Cerebellar nuclear complex (tissue), 1 donor: ENCODE data around the gene AFF3.

Experiments
- DNase-seq, 2 experiments: peaks; one replicate each; lab custom pipeline; 2025; lab: John Stamatoyannopoulos, UW

The AFF3 gene

GRCh38 chr2:99700482-99701398 lies 441.6 kb downstream of the AFF3 start:
- DNase-seq = no peak

DNA sequence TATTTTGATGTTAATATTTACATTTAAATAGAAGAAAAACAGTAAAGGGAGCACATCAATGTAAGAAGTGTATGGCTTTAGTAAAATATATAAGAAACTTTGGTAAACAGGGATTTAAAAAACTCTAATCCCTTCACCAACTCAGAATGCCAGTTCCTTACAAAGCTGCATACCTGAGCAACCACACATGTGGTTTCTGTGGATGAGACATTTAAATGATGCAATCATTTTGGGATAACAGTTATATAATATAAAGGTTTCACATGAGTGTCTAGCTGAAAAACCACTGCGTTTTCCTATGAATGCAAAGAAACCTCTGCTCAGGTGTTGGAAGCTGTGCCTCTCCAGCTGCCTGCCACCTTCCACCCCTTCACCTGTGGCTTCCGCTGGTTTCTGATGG lies 443.5 kb downstream of the AFF3 start:
- no peak for DNase-seq

- no peak for DNase-seq
Observed at GRCh38 chr2:99697811-99698568, 444.4 kb downstream of the AFF3 start.

- no peak for DNase-seq
Observed at GRCh38 chr2:99695944-99696253, 446.5 kb downstream of the AFF3 start.

DNA sequence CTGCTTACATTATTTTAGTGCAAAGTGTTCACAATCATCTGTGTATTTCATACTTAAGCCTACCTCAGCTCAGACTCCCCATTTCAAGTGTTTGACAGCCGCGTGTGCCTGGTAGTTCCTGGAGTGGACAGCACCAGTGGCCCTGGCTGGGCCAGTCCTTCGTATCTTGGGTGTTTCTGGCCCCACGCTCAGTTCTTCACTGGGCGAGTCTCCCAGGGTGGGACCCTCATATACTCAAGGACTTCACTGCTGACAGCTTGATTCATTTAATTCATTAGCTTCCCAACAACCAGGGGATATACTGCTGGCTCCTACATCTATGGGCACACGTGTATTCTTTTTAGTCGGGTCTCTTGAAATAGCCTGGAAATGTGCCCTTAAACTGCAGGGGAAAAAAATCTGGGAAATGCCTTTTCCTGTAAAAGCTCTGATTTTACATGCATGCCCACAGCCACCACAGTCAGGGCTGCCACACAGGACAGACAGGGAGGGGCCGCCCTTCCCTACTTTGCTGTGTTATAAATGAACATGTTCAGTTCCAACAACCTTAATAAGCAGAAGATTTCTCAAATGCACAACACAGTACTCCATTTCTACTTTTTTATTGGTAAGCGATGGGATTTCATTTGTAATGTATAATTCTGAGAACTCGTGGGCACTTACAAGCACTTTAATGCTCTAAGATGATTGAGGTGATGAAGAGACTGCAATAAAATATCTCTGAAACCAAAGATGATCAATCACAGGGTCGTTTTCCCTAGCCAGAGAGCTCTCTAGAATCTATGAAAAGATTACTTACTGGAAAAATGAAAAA lies 447.1 kb downstream of the AFF3 start:
- no peak for DNase-seq

DNA sequence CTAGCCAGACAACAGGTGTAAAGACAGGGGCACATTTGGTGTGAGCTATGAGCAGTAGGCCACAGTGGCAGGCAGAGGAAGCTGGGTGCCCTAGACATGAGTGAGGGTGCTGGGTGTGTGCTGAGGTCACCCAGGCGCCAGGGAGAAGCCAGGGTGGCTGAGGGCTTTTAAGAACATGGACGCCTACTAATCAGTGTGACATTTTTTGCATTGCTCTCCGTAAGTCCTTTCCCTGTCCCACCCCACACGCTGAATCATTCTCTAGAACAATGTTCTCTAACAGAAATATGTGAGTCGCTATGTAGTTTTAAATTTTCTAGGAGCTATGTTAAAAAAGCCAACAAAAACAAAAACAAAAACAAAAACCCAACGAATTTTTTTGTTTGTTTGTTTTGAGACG lies 448.1 kb downstream of the AFF3 start:
- no peak for DNase-seq

DNA sequence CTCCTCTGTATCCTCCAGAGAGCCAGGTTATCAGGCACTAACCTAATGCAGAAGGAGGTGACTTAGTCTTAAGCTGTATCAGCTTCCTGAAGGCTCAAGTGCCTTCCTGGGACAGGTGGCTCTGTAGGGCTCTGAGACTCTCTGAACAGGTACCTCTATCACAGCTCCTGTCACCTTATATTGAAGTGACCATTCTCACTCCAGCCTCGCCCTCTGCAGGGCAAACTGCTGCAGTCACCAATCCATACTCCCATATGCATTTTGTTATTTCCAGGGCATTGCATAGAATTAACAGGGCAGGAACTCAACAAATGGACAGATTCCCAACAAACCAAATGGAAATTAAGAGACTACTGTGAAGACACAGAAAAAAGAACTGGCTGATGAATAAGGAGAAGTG lies 449.6 kb downstream of the AFF3 start:
- no peak for DNase-seq

- DNase-seq = no peak
Observed at GRCh38 chr2:99691926-99692325, 450.5 kb downstream of the AFF3 start.

GRCh38 chr2:99689145-99689742 lies 453.1 kb downstream of the AFF3 start:
- DNase-seq = no peak

GRCh38 chr2:99688699-99689098 lies 453.7 kb downstream of the AFF3 start:
- DNase-seq = peak in 1 of 2 experiments; percentile 20

- DNase-seq = peak in 1 of 2 experiments; percentile 49
Observed at GRCh38 chr2:99682275-99683060, 459.9 kb downstream of the AFF3 start.

DNA sequence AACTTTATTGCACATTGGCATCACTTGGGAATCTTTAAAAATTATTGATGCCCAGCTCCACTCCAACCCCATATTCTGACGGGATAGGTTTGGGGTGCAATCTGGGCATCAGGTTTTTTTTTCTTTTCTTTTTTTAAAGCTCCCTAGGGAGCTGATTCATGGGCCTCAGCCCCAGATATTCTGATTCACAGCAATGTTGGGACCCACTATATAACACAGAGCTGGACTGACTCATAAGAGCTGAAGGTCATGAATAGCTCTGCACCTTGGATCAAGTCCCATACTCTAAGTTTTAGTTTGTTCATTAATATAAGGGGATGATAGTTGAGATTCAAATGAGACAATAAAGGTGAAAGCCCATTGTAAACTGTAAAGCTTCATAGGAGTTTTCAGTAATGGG lies 461.4 kb downstream of the AFF3 start:
- no peak for DNase-seq

DNA sequence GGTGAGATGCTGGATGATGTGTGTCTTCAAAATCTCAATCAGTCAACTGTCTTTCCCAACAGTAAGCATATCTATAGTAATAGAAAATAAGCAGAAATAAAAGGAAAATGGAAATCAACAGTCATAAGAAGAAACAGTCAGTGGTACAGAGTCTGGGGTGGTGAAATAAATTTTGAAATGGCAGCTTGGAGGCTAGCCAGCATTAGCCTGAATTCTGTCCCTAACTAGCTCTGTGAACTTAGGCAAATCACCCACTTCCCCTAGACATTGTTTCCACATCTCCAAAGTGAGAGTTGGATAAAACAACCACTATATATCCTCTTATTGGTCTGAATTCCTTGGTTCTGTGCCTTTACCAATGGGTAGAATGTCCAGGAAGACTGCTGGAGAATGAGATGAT lies 462.9 kb downstream of the AFF3 start:
- DNase-seq = no peak

DNA sequence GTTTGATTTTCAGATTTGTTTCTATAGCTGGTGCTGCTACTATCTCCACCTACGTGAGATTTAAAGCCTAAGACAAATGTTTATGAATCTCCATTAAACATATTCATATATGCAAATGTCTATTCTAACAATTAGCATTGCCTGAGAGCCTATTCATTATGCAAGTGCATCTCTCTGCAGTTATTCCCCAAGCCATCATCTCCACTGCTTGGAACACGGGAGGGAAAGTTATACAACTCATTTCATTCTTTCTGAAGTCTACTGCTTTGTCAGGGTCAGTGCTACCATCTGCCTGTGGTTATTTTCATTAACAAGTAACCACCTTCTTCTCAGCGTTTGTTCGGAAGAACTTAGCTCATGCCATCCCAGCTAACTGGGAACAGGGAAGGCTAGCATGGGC lies 463.8 kb downstream of the AFF3 start:
- DNase-seq = no peak

DNA sequence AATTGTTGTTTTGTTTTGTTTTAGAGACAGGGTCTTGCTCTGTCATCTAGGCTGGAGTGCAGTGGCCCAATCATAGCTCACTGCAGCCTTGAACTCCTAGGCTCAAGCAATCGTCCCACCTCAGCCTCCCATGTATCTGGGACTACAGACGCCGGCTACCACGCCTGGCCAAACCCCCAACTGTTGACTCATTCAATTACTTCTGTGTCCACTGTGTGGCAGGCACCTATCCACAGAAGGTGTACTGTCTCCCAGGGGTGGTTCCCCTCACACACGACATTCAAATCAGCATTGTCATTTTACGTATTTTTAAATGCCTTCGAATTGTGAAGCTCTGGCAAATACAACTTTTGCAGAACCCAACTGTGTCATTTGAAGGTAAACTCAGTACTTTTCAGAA lies 464.6 kb downstream of the AFF3 start:
- DNase-seq = no peak

- DNase-seq = no peak
Observed at GRCh38 chr2:99675130-99675661, 467.2 kb downstream of the AFF3 start.

GRCh38 chr2:99674090-99674489 lies 468.3 kb downstream of the AFF3 start:
- no peak for DNase-seq

DNA sequence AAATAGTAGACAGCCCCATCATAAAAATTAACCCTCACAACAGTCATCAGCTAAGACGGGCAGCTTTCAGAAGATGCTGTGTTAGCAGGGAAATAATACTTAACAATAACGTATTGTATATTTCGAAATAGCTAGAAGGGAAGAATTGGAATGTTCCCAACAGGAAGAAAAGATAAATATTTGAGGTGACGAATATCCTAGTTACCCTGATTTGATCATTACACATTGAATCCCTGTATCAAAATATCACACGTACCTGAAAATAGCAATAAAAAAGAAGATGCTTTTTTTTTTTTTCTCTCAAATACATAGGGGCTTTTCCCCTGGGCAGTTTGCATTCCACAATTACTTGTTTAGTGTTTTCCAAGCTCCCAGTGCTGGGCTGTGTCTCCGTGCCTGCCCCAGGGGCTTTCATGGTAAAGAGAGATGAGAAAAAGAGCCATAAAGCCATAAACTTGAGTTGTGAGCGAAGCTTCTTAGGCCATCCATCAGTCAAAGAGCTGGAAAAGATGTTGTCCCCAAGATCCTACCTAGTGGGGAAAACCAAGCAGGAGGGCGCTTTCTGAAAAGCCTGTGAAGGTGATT lies 469.5 kb downstream of the AFF3 start:
- DNase-seq = no peak

DNA sequence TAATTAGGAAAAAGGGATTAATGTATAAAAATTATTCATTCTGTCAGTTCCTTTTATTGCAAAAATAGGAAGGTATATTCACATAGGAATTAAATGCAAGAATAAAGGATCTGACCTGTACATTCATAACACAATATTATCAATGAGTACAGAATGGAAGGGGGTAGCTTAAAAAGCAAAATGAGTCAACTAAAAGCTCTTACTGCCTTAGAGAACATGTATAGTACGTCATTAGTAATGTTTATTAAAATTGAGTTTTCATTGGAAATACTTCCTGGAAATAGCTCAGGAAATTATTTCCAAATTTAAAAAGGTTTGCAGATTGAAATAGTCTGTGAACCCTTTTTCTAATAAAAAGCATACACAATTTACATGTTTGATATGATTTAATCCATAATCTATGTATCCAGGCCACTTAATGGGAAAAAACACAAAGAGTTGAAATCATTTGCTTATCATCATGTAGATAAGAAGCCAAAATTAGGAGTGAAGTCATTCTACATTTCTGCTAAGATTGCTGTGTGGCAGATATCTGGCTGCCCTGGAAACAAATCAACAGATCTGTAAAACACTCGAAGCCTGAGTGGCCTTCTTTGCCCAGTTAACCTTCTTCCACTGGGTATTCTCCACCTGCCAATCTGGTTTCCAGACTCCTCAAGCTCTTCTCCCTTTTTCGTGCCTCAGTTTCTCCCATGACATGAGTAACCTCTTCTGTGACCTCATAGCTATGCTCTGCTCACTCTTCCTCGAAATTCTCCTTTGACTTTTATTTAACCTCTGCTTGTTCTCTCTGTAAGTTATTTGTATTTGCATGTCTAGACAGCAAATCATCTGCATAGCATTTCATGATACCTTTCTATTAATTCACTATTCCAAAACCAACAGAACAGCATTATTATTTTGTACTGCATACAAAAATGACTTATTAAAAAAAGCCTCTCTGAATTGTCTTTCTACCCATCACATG lies 471.3 kb downstream of the AFF3 start:
- no peak for DNase-seq
